H9 (cell line): Measurements from ENCODE around the gene AIG1. TPM values are rescaled to one million over a fixed set of nuclear protein-coding genes. Genes with fewer than 3 reads are reported as not detected.

ENCODE experiments used
- DNase-seq: peaks from one replicate; pipeline ENCODE4 v3.0.0-alpha.2; 2017
- H2AFZ ChIP-seq: one replicate; pipeline ENCODE4 v1.6.1; 2013; ENCODE audit warnings: mild to moderate bottlenecking, low read length, control low read depth, moderate library complexity
- H2AK5ac ChIP-seq: 2 replicates; pipeline ENCODE4 v1.6.1; 2013; ENCODE audit warnings: low read length, control low read depth, mixed read lengths; ENCODE audit not compliant: insufficient read length
- H2BK120ac ChIP-seq: one replicate; pipeline ENCODE4 v1.6.1; 2013; ENCODE audit warnings: low read depth, mild to moderate bottlenecking, low read length, control low read depth, inconsistent platforms; ENCODE audit not compliant: poor library complexity, severe bottlenecking
- H2BK12ac ChIP-seq: 2 replicates; pipeline ENCODE4 v1.6.1; 2013; ENCODE audit warnings: low read length, control low read depth, mixed read lengths, low read depth; ENCODE audit not compliant: insufficient read length
- H2BK15ac ChIP-seq: 2 replicates; pipeline ENCODE4 v1.6.1; 2013; ENCODE audit warnings: low read depth, low read length, control low read depth
- H2BK20ac ChIP-seq: one replicate; pipeline ENCODE4 v1.6.1; 2013; ENCODE audit warnings: low read depth, mild to moderate bottlenecking, low read length, control low read depth, inconsistent platforms; ENCODE audit not compliant: poor library complexity, severe bottlenecking
- H2BK5ac ChIP-seq: 2 replicates; pipeline ENCODE4 v1.6.1; 2013; ENCODE audit warnings: low read length, control low read depth, mixed read lengths; ENCODE audit not compliant: insufficient read length
- H3K14ac ChIP-seq: 2 replicates; pipeline ENCODE4 v1.6.1; 2013; ENCODE audit warnings: low read length, control low read depth; ENCODE audit not compliant: insufficient read depth
- H3K18ac ChIP-seq: 2 replicates; pipeline ENCODE4 v1.6.1; 2013; ENCODE audit warnings: low read depth, mild to moderate bottlenecking, mixed read lengths, low read length, control low read depth; ENCODE audit not compliant: insufficient read length
- H3K23ac ChIP-seq: 2 replicates; pipeline ENCODE4 v1.6.1; 2013; ENCODE audit warnings: low read length, control low read depth, mixed read lengths, low read depth; ENCODE audit not compliant: insufficient read length
- H3K23me2 ChIP-seq: 2 replicates; pipeline ENCODE4 v1.6.1; 2013; ENCODE audit warnings: low read depth, mild to moderate bottlenecking, mixed read lengths, low read length, control low read depth; ENCODE audit not compliant: insufficient read length, poor library complexity, severe bottlenecking
- H3K27ac ChIP-seq: 2 replicates; pipeline ENCODE4 v1.5.1; 2013; ENCODE audit warnings: low read length, control low read depth, mixed read lengths, low read depth; ENCODE audit not compliant: insufficient read length
- H3K27me3 ChIP-seq: 2 replicates; pipeline ENCODE4 v1.6.1; 2013; ENCODE audit warnings: low read length, control low read depth, inconsistent platforms; ENCODE audit not compliant: insufficient read depth
- H3K4ac ChIP-seq: 2 replicates; pipeline ENCODE4 v1.6.1; 2013; ENCODE audit warnings: low read depth, mild to moderate bottlenecking, control low read depth, inconsistent platforms, low read length, moderate library complexity
- H3K4me1 ChIP-seq: 2 replicates; pipeline ENCODE4 v1.6.1; 2013; ENCODE audit warnings: low read length, control low read depth, inconsistent platforms; ENCODE audit not compliant: insufficient read depth
- H3K4me2 ChIP-seq: 2 replicates; pipeline ENCODE4 v1.6.1; 2013; ENCODE audit warnings: low read length, control low read depth, mixed read lengths; ENCODE audit not compliant: insufficient read length, insufficient read depth
- H3K56ac ChIP-seq: 2 replicates; pipeline ENCODE4 v1.6.1; 2013; ENCODE audit warnings: low read depth, mild to moderate bottlenecking, mixed read lengths, low read length, control low read depth; ENCODE audit not compliant: insufficient read length
- H3K79me1 ChIP-seq: 2 replicates; pipeline ENCODE4 v1.6.1; 2013; ENCODE audit warnings: low read depth, mild to moderate bottlenecking, moderate library complexity, low read length, control low read depth, inconsistent platforms; ENCODE audit not compliant: insufficient read depth, poor library complexity, severe bottlenecking
- H3K79me2 ChIP-seq: 2 replicates; pipeline ENCODE4 v1.6.1; 2013; ENCODE audit warnings: low read length, control low read depth, inconsistent platforms; ENCODE audit not compliant: insufficient read depth
- H3K9ac ChIP-seq: 2 replicates; pipeline ENCODE4 v1.6.1; 2013; ENCODE audit warnings: low read length, control low read depth, mixed read lengths; ENCODE audit not compliant: insufficient read length; ENCODE audit errors: extremely low read depth
- H3K9me3 ChIP-seq: one replicate; pipeline ENCODE4 v1.6.1; 2013; ENCODE audit warnings: low read depth, low read length, inconsistent platforms; ENCODE audit not compliant: control insufficient read depth
- H3T11ph ChIP-seq: one replicate; pipeline ENCODE4 v1.6.1; 2013; ENCODE audit warnings: mild to moderate bottlenecking, low read length, control low read depth, inconsistent platforms
- H4K20me1 ChIP-seq: one replicate; pipeline ENCODE4 v1.6.1; 2013; ENCODE audit not compliant: control insufficient read depth, insufficient read length, insufficient read depth
- H4K5ac ChIP-seq: 2 replicates; pipeline ENCODE4 v1.6.1; 2013; ENCODE audit warnings: low read depth, mild to moderate bottlenecking, mixed read lengths, low read length, control low read depth; ENCODE audit not compliant: insufficient read length
- H4K8ac ChIP-seq: replicated peaks from 2 replicates; pipeline ENCODE4 v1.6.1; 2013; ENCODE audit warnings: low read length, control low read depth, mixed read lengths, low read depth; ENCODE audit not compliant: insufficient read length
- H4K91ac ChIP-seq: 2 replicates; pipeline ENCODE4 v1.6.1; 2013; ENCODE audit warnings: low read depth, mild to moderate bottlenecking, moderate library complexity, mixed read lengths, low read length, control low read depth; ENCODE audit not compliant: insufficient read length
- H3K27ac Mint-ChIP-seq, 3 experiments: 2 replicates in 2 of 3; 3 replicates in 1 of 3; pipeline ENCODE4 v1.8.0; 2020 to 2021; ENCODE audit warnings: mixed read lengths in 3 of 3, mild to moderate bottlenecking in 1 of 3, moderate library complexity in 1 of 3
- H3K27me3 Mint-ChIP-seq: 2 replicates; pipeline ENCODE4 v1.8.0; 2021; ENCODE audit warnings: low read depth, mild to moderate bottlenecking, moderate library complexity, mixed read lengths
- H3K36me3 Mint-ChIP-seq, 3 experiments: 2 replicates in 2 of 3; 3 replicates in 1 of 3; pipeline ENCODE4 v1.8.0; 2020 to 2021; ENCODE audit warnings: low read depth in 3 of 3, mixed read lengths in 3 of 3; ENCODE audit not compliant: insufficient read depth in 1 of 3
- H3K4me1 Mint-ChIP-seq, 2 experiments: 2 replicates each; pipeline ENCODE4 v1.8.0; 2020; ENCODE audit warnings: mixed read lengths in 2 of 2
- H3K4me3 Mint-ChIP-seq, 2 experiments: 2 replicates in 1 of 2; 3 replicates in 1 of 2; pipeline ENCODE4 v1.8.0; 2020 to 2021; ENCODE audit warnings: mild to moderate bottlenecking in 2 of 2, mixed read lengths in 2 of 2, moderate library complexity in 1 of 2
- H3K9me3 Mint-ChIP-seq, 2 experiments: 2 replicates in 1 of 2; 3 replicates in 1 of 2; pipeline ENCODE4 v1.8.0; 2020; ENCODE audit warnings: mild to moderate bottlenecking in 2 of 2, mixed read lengths in 2 of 2, moderate library complexity in 1 of 2
- CTCF ChIP-seq: fragments of 200-600 bp; sonication (generic); conservative IDR thresholded peaks from 3 replicates; pipeline ENCODE4 v1.8.0; 2021; ENCODE audit warnings: antibody characterized with exemption, mild to moderate bottlenecking
- WGBS: extraction: QIAGEN DNeasy Blood & Tissue Kit; methylation state at CpG from one replicate; pipeline ENCODE4 v1.1.7; 2013; ENCODE audit warnings: missing lambda C conversion rate, low lambda C conversion rate, mixed read lengths; ENCODE audit not compliant: insufficient read length; ENCODE audit errors: extremely low coverage; 5-methylcytosine and 5-hydroxymethylcytosine counted together
- total RNA-seq: library from RNA; stranded (reverse); gene quantifications from 2 replicates; pipeline ENCODE4 v1.2.1, GENCODE V29; 2021

The AIG1 gene
- total RNA-seq, 1 experiment from 2014 or later = 44.6 TPM

- no peak overlapping the region for H3K4ac ChIP-seq
- no peak for DNase-seq
- H3K14ac ChIP-seq = no peak overlapping the region
- no peak overlapping the region for H2BK120ac ChIP-seq
- H3K23ac ChIP-seq = no peak overlapping the region
- H3K9ac ChIP-seq = no peak overlapping the region
- Mint-ChIP-seq H3K27ac (no peak overlapping the region), H3K27me3 (no peaks in the 10 kb centered on the region; the same call in 1 of the 2 replicates), H3K4me3 (no peak overlapping the region), H3K36me3 (peaks cover 2 to 21% (median 11%) of the 10 kb centered on the region in 3 experiments; a peak in 5 of 7 replicates), H3K4me1 (no peaks in the 10 kb centered on the region), H3K9me3 (no peaks in the 10 kb centered on the region)
- H2BK15ac ChIP-seq = no peak overlapping the region
- H2BK20ac ChIP-seq = no peak overlapping the region
- no peak overlapping the region for H2BK5ac ChIP-seq
- H2BK12ac ChIP-seq = no peak overlapping the region
- H3K79me2 ChIP-seq = no peaks in the 10 kb centered on the region
- H3K9me3 ChIP-seq = no peaks in the 10 kb centered on the region
- no peak overlapping the region for H4K91ac ChIP-seq
- TF ChIP-seq CTCF = no peak
- no peak overlapping the region for H3K27ac ChIP-seq
- WGBS = no CpG with 5 or more reads among the region's 8 CpGs
- H3K4me2 ChIP-seq = no peak overlapping the region
- no peak overlapping the region for H2AK5ac ChIP-seq
- no peaks in the 10 kb centered on the region for H3K79me1 ChIP-seq
- no peaks in the 10 kb centered on the region for H3K27me3 ChIP-seq
- no peak overlapping the region for H3T11ph ChIP-seq
- no peak overlapping the region for H2AFZ ChIP-seq
- no peak overlapping the region for H4K8ac ChIP-seq
- H4K5ac ChIP-seq = no peak overlapping the region
- no peaks in the 10 kb centered on the region for H4K20me1 ChIP-seq
- no peaks in the 10 kb centered on the region for H3K4me1 ChIP-seq
- H3K56ac ChIP-seq = no peak overlapping the region
- no peaks in the 10 kb centered on the region for H3K23me2 ChIP-seq
- no peak overlapping the region for H3K18ac ChIP-seq
Observed at GRCh38 chr6:143187238-143187923, 126.7 kb downstream of the AIG1 start.
